SH-SY5Y (cell line): ENCODE results near the gene RABGGTA.

Experiments used
- GATA2 ChIP-seq: IDR thresholded peaks from 2 replicates; pipeline ENCODE4 v1.6.1; 2011; ENCODE audit warnings: mild to moderate bottlenecking, low read depth, low read length
- GATA3 ChIP-seq: IDR thresholded peaks from 2 replicates; pipeline ENCODE4 v1.6.1; 2011; ENCODE audit warnings: low read depth, mild to moderate bottlenecking, low read length, moderate library complexity

The RABGGTA gene

GRCh38 chr14:24293525-24293924 is 22.1 kb upstream of the RABGGTA start:
- TF ChIP-seq GATA3 (no peak), GATA2 (no peak)

- TF ChIP-seq GATA2 = no peak
- TF ChIP-seq GATA3 = no peak
Measured at GRCh38 chr14:24292118-24292807, 20.9 kb upstream of the RABGGTA start.

GRCh38 chr14:24291446-24292117 is 20.2 kb upstream of the RABGGTA start:
- no peak for TF ChIP-seq GATA2
- TF ChIP-seq GATA3 = no peak

- TF ChIP-seq GATA3 (no peak), GATA2 (no peak)
Measured at GRCh38 chr14:24290746-24291145, 19.3 kb upstream of the RABGGTA start.

GRCh38 chr14:24289649-24290280 is 18.4 kb upstream of the RABGGTA start:
- TF ChIP-seq GATA2 (no peak), GATA3 (no peak)

- TF ChIP-seq GATA2 (no peak), GATA3 (no peak)
Measured at GRCh38 chr14:24286996-24287395, 15.6 kb upstream of the RABGGTA start.

- TF ChIP-seq GATA2 (no peak), GATA3 (no peak)
Measured at GRCh38 chr14:24285351-24285750, 14.0 kb upstream of the RABGGTA start.

- no peak for TF ChIP-seq GATA2
- TF ChIP-seq GATA3 = no peak
Measured at GRCh38 chr14:24284501-24285035, 13.2 kb upstream of the RABGGTA start.

GRCh38 chr14:24283796-24284460 is 12.5 kb upstream of the RABGGTA start:
- TF ChIP-seq GATA3 (no peak), GATA2 (no peak)

- TF ChIP-seq GATA2 = no peak
- TF ChIP-seq GATA3 = no peak
Measured at GRCh38 chr14:24282736-24283135, 11.3 kb upstream of the RABGGTA start.

GRCh38 chr14:24281636-24282035 is 10.2 kb upstream of the RABGGTA start:
- TF ChIP-seq GATA3 = no peak
- no peak for TF ChIP-seq GATA2

GRCh38 chr14:24280797-24281460 is 9.5 kb upstream of the RABGGTA start:
- TF ChIP-seq GATA3 = no peak
- TF ChIP-seq GATA2 = no peak

GRCh38 chr14:24279301-24280186 is 8.1 kb upstream of the RABGGTA start:
- TF ChIP-seq GATA2 = no peak
- no peak for TF ChIP-seq GATA3

- TF ChIP-seq GATA2 = no peak
- TF ChIP-seq GATA3 = no peak
Measured at GRCh38 chr14:24278424-24278823, 7.0 kb upstream of the RABGGTA start.
